GM12878 (cell line): ENCODE results near the gene TMPRSS13.

Experiments used
- ASH2L ChIP-seq: fragments of 300-600, 200-600 bp; sonication (generic); IDR thresholded peaks from 2 replicates; pipeline ENCODE4 v1.6.1; 2017; ENCODE audit warnings: low read depth, mild to moderate bottlenecking, borderline replicate concordance
- ATF2 ChIP-seq: IDR thresholded peaks from 2 replicates; pipeline ENCODE4 v1.6.1; 2012; ENCODE audit warnings: low read length, inconsistent platforms
- CREM ChIP-seq: IDR thresholded peaks from 2 replicates; pipeline ENCODE4 v1.6.1; 2014; ENCODE audit warnings: antibody characterized with exemption, low read depth
- CTCF ChIP-seq, 3 experiments: IDR thresholded peaks in 2 of 3; conservative IDR thresholded peaks in 1 of 3; 2 replicates each; pipeline ENCODE4 v1.5.1; 2011; ENCODE audit warnings: low read depth in 3 of 3, low read length in 3 of 3, mild to moderate bottlenecking in 3 of 3, control low read depth in 2 of 3, moderate library complexity in 2 of 3, inconsistent platforms in 1 of 3, mixed read lengths in 1 of 3; ENCODE audit not compliant: control insufficient read depth in 2 of 3, insufficient read depth in 1 of 3; ENCODE audit errors: extremely low read depth in 1 of 3
- ESRRA ChIP-seq: IDR thresholded peaks from 2 replicates; pipeline ENCODE4 v1.6.1; 2012; ENCODE audit warnings: mild to moderate bottlenecking, low read length, improper control_type of control experiment
- EZH2 ChIP-seq: IDR thresholded peaks from 2 replicates; pipeline ENCODE4 v1.6.1; 2012; ENCODE audit warnings: low read depth, mild to moderate bottlenecking, control low read depth, inconsistent platforms, low read length, borderline replicate concordance; ENCODE audit not compliant: control insufficient read depth
- MAX ChIP-seq: IDR thresholded peaks from 2 replicates; pipeline ENCODE4 v1.6.1; 2012; ENCODE audit warnings: low read depth, low read length, improper control_type of control experiment
- MXI1 ChIP-seq: fragments of 150-350 bp; IDR thresholded peaks from 2 replicates; pipeline ENCODE4 v1.6.1; 2011; ENCODE audit warnings: low read depth, mild to moderate bottlenecking, inconsistent platforms, low read length, improper control_type of control experiment
- NFYB ChIP-seq: IDR thresholded peaks from 2 replicates; pipeline ENCODE4 v1.6.1; 2011; ENCODE audit warnings: low read depth, mild to moderate bottlenecking, low read length, improper control_type of control experiment, moderate library complexity; ENCODE audit not compliant: insufficient read depth
- RELA ChIP-seq: fragments of 450-650 bp; IDR thresholded peaks from 2 replicates; pipeline ENCODE4 v1.8.0; 2014; ENCODE audit warnings: borderline replicate concordance; ENCODE audit not compliant: partially characterized antibody
- ZNF687 ChIP-seq: fragments of 450-650 bp; IDR thresholded peaks from 2 replicates; pipeline ENCODE4 v1.6.1; 2017; ENCODE audit warnings: mild to moderate bottlenecking, moderate library complexity

GRCh38 chr11:117906710-117907109 is 22.5 kb downstream of the TMPRSS13 start:
- no peak for TF ChIP-seq MXI1
- no peak for TF ChIP-seq ASH2L
- no peak for TF ChIP-seq EZH2
- TF ChIP-seq ZNF687: no peak
- TF ChIP-seq CREM: no peak
- no peak for TF ChIP-seq NFYB
- no peak for TF ChIP-seq ATF2
- no peak for TF ChIP-seq CTCF (IDR thresholded peaks at IDR 0.05 in 2 of 3, conservative IDR thresholded peaks at IDR 0.05 in 1 of 3; ENCODE audit: control insufficient read depth in 2 of 3, extremely low read depth in 1 of 3, insufficient read depth in 1 of 3, low read depth in 3 of 3, low read length in 3 of 3)
- no peak for TF ChIP-seq RELA
- no peak for TF ChIP-seq ESRRA
- no peak for TF ChIP-seq MAX
